GM12878 (cell line): ENCODE measurements around the gene SUGP2. TPM values are rescaled to one million over a fixed set of nuclear protein-coding genes. Genes with fewer than 3 reads are reported as not detected.

ENCODE experiments used
- ATF7 ChIP-seq: fragments of 450-650 bp; IDR thresholded peaks from 2 replicates; pipeline ENCODE4 v1.6.1; 2016; ENCODE audit warnings: low read depth, mild to moderate bottlenecking
- polyA plus RNA-seq, 11 experiments: library from polyadenylated mRNA; depleted of rRNA in 4 of 11; unstranded in 6 of 11; stranded (reverse) in 5 of 11; fragments of >200 nt; fragmentation: Nextera tagmentation in 4 of 11; fragmentation: Illumina TruSeq in 1 of 11; extraction: Ambion mirVana in 4 of 11; extraction: Trizol in 1 of 11; gene quantifications; 1 replicate in 1 of 11; 2 replicates in 10 of 11; pipeline versions ENCODE4 v1.2.1 to v1.2.3, GENCODE V29; 2011 to 2016; ENCODE audit warnings: inconsistent platforms in 2 of 11, missing spikeins in 2 of 11, low read depth in 1 of 11
- total RNA-seq, 4 experiments: library from RNA; depleted of rRNA in 3 of 4; stranded (reverse); fragments of >200 nt in 3 of 4; fragmentation: Illumina TruSeq in 1 of 4; extraction: Trizol in 1 of 4; gene quantifications; 2 replicates each; pipeline versions ENCODE4 v1.2.1 to v1.2.3, GENCODE V29; 2013 to 2021
- TF ChIP-seq, protein P1 (sequence below): fragments of 450-650 bp; IDR thresholded peaks from 2 replicates; pipeline ENCODE4 v1.6.1; 2018; ENCODE audit warnings: mild to moderate bottlenecking, low read depth, moderate library complexity; ENCODE audit not compliant: partially characterized antibody
- TF ChIP-seq, protein P2 (sequence below): IDR thresholded peaks from 2 replicates; pipeline ENCODE4 v1.6.1; 2011; ENCODE audit warnings: mild to moderate bottlenecking, low read depth, low read length, moderate library complexity; ENCODE audit not compliant: insufficient replicate concordance
- TF ChIP-seq, protein P3 (sequence below): fragments of 450-650 bp; formaldehyde crosslinking; IDR thresholded peaks from 2 replicates; pipeline ENCODE4 v1.4.0; 2020; ENCODE audit warnings: mild to moderate bottlenecking, moderate library complexity

Gene SUGP2
- total and polyA plus RNA-seq, 10 of the 15 experiments (the other 5 are each of a cell fraction or from before 2014, with no cell fraction given) = 15.0 to 120 (median 57.2) TPM

DNA sequence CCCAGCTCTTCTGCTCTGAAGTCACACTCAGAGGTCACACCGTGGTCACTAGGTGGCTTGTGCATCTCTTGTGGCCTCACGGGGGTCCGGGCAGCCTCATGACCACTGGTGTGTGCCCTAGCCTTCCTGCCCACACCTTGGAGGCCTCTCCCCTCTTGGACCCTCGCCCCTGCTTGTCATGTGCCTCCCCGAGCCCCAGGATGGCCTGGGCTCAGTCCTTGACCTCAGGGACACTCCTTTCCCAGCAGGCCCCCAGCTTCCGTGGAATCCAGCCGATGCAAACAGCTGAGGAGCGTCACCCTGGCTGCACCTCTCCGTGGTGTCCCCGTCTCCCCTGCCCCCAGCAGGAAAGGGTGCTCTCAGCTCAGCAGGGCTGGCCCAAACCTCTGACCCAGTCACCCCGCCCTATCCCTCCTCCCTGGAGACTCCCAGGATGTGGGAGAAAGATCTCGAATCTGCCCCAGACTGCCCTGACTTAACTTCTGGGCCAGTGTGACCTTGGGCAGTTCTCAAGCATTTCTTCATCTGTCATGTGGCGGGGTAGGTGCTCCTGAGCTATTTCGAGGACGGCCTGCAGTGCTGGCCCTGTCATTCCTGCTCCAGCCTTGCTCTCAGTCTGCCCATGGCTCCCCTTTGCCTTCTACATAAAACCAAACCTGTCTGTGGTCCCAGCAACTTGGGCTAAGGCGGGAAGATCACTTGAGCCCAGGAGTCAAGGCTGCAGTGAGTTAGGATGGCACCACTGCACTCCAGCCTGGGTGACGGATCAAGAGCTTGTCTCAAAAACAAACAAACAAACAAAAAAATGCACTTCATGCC, 25.9 kb upstream of the SUGP2 start (continued):
- TF ChIP-seq, protein P1, sequence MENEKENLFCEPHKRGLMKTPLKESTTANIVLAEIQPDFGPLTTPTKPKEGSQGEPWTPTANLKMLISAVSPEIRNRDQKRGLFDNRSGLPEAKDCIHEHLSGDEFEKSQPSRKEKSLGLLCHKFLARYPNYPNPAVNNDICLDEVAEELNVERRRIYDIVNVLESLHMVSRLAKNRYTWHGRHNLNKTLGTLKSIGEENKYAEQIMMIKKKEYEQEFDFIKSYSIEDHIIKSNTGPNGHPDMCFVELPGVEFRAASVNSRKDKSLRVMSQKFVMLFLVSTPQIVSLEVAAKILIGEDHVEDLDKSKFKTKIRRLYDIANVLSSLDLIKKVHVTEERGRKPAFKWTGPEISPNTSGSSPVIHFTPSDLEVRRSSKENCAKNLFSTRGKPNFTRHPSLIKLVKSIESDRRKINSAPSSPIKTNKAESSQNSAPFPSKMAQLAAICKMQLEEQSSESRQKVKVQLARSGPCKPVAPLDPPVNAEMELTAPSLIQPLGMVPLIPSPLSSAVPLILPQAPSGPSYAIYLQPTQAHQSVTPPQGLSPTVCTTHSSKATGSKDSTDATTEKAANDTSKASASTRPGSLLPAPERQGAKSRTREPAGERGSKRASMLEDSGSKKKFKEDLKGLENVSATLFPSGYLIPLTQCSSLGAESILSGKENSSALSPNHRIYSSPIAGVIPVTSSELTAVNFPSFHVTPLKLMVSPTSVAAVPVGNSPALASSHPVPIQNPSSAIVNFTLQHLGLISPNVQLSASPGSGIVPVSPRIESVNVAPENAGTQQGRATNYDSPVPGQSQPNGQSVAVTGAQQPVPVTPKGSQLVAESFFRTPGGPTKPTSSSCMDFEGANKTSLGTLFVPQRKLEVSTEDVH = no peak
- TF ChIP-seq, protein P2, sequence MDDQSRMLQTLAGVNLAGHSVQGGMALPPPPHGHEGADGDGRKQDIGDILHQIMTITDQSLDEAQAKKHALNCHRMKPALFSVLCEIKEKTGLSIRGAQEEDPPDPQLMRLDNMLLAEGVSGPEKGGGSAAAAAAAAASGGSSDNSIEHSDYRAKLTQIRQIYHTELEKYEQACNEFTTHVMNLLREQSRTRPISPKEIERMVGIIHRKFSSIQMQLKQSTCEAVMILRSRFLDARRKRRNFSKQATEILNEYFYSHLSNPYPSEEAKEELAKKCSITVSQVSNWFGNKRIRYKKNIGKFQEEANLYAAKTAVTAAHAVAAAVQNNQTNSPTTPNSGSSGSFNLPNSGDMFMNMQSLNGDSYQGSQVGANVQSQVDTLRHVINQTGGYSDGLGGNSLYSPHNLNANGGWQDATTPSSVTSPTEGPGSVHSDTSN = no peak
- TF ChIP-seq ATF7 = no peak
- TF ChIP-seq, protein P3, sequence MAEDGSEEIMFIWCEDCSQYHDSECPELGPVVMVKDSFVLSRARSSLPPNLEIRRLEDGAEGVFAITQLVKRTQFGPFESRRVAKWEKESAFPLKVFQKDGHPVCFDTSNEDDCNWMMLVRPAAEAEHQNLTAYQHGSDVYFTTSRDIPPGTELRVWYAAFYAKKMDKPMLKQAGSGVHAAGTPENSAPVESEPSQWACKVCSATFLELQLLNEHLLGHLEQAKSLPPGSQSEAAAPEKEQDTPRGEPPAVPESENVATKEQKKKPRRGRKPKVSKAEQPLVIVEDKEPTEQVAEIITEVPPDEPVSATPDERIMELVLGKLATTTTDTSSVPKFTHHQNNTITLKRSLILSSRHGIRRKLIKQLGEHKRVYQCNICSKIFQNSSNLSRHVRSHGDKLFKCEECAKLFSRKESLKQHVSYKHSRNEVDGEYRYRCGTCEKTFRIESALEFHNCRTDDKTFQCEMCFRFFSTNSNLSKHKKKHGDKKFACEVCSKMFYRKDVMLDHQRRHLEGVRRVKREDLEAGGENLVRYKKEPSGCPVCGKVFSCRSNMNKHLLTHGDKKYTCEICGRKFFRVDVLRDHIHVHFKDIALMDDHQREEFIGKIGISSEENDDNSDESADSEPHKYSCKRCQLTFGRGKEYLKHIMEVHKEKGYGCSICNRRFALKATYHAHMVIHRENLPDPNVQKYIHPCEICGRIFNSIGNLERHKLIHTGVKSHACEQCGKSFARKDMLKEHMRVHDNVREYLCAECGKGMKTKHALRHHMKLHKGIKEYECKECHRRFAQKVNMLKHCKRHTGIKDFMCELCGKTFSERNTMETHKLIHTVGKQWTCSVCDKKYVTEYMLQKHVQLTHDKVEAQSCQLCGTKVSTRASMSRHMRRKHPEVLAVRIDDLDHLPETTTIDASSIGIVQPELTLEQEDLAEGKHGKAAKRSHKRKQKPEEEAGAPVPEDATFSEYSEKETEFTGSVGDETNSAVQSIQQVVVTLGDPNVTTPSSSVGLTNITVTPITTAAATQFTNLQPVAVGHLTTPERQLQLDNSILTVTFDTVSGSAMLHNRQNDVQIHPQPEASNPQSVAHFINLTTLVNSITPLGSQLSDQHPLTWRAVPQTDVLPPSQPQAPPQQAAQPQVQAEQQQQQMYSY (CRISPR knock-in tag) = no peak
